Fibroblast of skin of left quadriceps (primary cell): ENCODE measurements around the gene DNAJC8.

Experiments used
- DNase-seq, 2 experiments: peaks; one replicate each; pipeline ENCODE4 v3.0.0-alpha.2; 2013; ENCODE audit warnings: low read depth in 2 of 2

The DNAJC8 gene

GRCh38 chr1:28249866-28250295 lies 17.1 kb upstream of the DNAJC8 start:
- DNase-seq, result no peak

- DNase-seq, result peak; percentile 52 to 60
Observed at GRCh38 chr1:28249013-28249865, 16.4 kb upstream of the DNAJC8 start.

GRCh38 chr1:28248273-28249012 lies 15.6 kb upstream of the DNAJC8 start:
- peak; percentile 57 to 61 for DNase-seq

- no peak for DNase-seq
Observed at GRCh38 chr1:28247612-28248272, 14.9 kb upstream of the DNAJC8 start.

- no peak for DNase-seq
Observed at GRCh38 chr1:28246427-28246832, 13.6 kb upstream of the DNAJC8 start.

GRCh38 chr1:28244549-28245251 lies 11.9 kb upstream of the DNAJC8 start:
- no peak for DNase-seq

- DNase-seq, result no peak
Observed at GRCh38 chr1:28243685-28244311, 11.0 kb upstream of the DNAJC8 start.

GRCh38 chr1:28241638-28242241 lies 8.9 kb upstream of the DNAJC8 start:
- no peak for DNase-seq

- DNase-seq, result no peak
Observed at GRCh38 chr1:28240024-28240423, 7.2 kb upstream of the DNAJC8 start.

- DNase-seq, result no peak
Observed at GRCh38 chr1:28239004-28239403, 6.2 kb upstream of the DNAJC8 start.

- no peak for DNase-seq
Observed at GRCh38 chr1:28236656-28237322, 4.0 kb upstream of the DNAJC8 start.

GRCh38 chr1:28235755-28236655 lies 3.2 kb upstream of the DNAJC8 start, which contains the start of gene ATP5IF1:
ATP5IF1 (plus strand) TSS chr1:28236124; CDS start chr1:28236184, 60 bp downstream.
- peak; percentile 94 for DNase-seq

GRCh38 chr1:28233264-28233606 lies 406 bp upstream of the DNAJC8 start:
- no peak for DNase-seq

- no peak for DNase-seq
Observed at GRCh38 chr1:28229996-28230395, 2.8 kb downstream of the DNAJC8 start.

- no peak for DNase-seq
Observed at GRCh38 chr1:28229089-28229488, 3.7 kb downstream of the DNAJC8 start.

- DNase-seq, result no peak
Observed at GRCh38 chr1:28213315-28213714, 19.5 kb downstream of the DNAJC8 start.

- DNase-seq, result no peak
Observed at GRCh38 chr1:28209700-28210099, 23.1 kb downstream of the DNAJC8 start.

- DNase-seq, result peak in 1 of 2 experiments; percentile 29
Observed at GRCh38 chr1:28208818-28209441, 23.9 kb downstream of the DNAJC8 start.

- DNase-seq, result no peak
Observed at GRCh38 chr1:28205243-28205642, 27.6 kb downstream of the DNAJC8 start.
